AG04449 (cell line): Measurements from ENCODE around the gene LCN10.

ENCODE experiments used
- CTCF ChIA-PET: fragments of 350-600 bp; formaldehyde crosslinking; extraction: SDS; loops from one replicate; lab custom pipeline; 2021; ENCODE audit warnings: antibody characterized with exemption; lab: Yijun Ruan, JAX
- POLR2A ChIA-PET: fragments of 400-600, 350-600 bp; formaldehyde crosslinking; extraction: SDS; loops from one replicate; lab custom pipeline; 2020; ENCODE audit warnings: antibody characterized with exemption, inconsistent platforms; lab: Yijun Ruan, JAX
- DNase-seq: peaks from one replicate; pipeline ENCODE4 v3.0.0-alpha.2; 2010; ENCODE audit warnings: low read depth, low spot score
- H3K4me3 ChIP-seq: 2 replicates; pipeline ENCODE4 v1.5.1; 2011; ENCODE audit warnings: low read depth, mild to moderate bottlenecking, control low read depth, low read length
- CTCF ChIP-seq: IDR thresholded peaks from one replicate; pipeline ENCODE4 v1.5.1; 2011; ENCODE audit warnings: mild to moderate bottlenecking, moderate library complexity, low read length, control low read depth, inconsistent platforms; ENCODE audit not compliant: insufficient read depth; ENCODE audit errors: missing control alignments

The LCN10 gene

GRCh38 chr9:136690806-136691261 is 51.9 kb downstream of the LCN10 start:
- TF ChIP-seq CTCF, result no peak
- CTCF ChIA-PET, result interaction anchor here (1.1 to 1.7 kb wide), 2 partner anchors 8 to 206 kb away, joined by 3 to 6 read pairs; no protein-coding TSS in a partner anchor
- POLR2A ChIA-PET, result no interaction called here
- no peak for DNase-seq
- no peak overlapping the region for H3K4me3 ChIP-seq

- H3K4me3 ChIP-seq, result no peak overlapping the region
- DNase-seq, result no peak
- no peak for TF ChIP-seq CTCF
- POLR2A ChIA-PET, result no interaction called here
- CTCF ChIA-PET, result interaction anchor here (1.0 to 1.7 kb wide), 4 partner anchors 9 to 206 kb away, joined by 3 to 6 read pairs (median 4); no protein-coding TSS in a partner anchor
Measured at GRCh38 chr9:136690104-136690805, 52.5 kb downstream of the LCN10 start.

- H3K4me3 ChIP-seq, result no peak overlapping the region
- no peak for DNase-seq
- no peak for TF ChIP-seq CTCF
- CTCF ChIA-PET, result interaction anchor here (1.0 to 1.3 kb wide), 5 partner anchors 10 to 42 kb away, joined by 3 to 5 read pairs (median 3); no protein-coding TSS in a partner anchor
- POLR2A ChIA-PET, result no interaction called here
Measured at GRCh38 chr9:136689108-136689460, 53.7 kb downstream of the LCN10 start.

- TF ChIP-seq CTCF, result no peak
- ChIA-PET POLR2A (no interaction called here), CTCF (interaction anchor here (1.0 to 1.2 kb wide), 4 partner anchors 8 to 17 kb away, joined by 3 read pairs; no protein-coding TSS in a partner anchor)
- no peak overlapping the region for H3K4me3 ChIP-seq
- DNase-seq, result no peak
Measured at GRCh38 chr9:136688274-136689107, 54.2 kb downstream of the LCN10 start.
